GM19395 (cell line): ENCODE measurements around the gene PADI4.

ENCODE experiments used
- ATAC-seq: cut with Tn5 transposase; IDR thresholded peaks from one replicate; pipeline ENCODE4 v1.9.1; 2021; ENCODE audit warnings: mild to moderate bottlenecking, moderate library complexity; ENCODE audit not compliant: unreplicated experiment

The PADI4 gene

DNA sequence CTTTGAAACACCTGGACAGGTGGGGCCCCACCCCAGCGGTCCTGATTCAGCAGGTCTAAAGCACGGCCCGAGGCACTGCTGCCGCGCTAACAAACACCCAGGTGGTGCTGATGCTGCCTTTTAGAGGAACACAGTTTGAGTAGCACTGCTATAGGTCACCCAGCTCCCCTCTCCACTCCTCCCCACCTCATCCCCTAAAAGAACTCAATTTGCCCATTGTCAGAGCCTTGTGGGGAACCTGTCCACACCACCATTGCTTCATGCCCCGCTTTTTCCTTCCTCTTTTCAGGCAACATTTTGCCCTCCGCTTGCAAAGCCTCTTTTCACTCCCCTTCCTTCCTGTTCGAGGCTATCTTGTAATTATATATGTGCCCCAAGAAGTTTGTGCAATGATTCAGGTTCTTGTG, 26.2 kb upstream of the PADI4 start:
- no peak for ATAC-seq

GRCh38 chr1:17282836-17283235, 25.2 kb upstream of the PADI4 start:
- no peak for ATAC-seq

DNA sequence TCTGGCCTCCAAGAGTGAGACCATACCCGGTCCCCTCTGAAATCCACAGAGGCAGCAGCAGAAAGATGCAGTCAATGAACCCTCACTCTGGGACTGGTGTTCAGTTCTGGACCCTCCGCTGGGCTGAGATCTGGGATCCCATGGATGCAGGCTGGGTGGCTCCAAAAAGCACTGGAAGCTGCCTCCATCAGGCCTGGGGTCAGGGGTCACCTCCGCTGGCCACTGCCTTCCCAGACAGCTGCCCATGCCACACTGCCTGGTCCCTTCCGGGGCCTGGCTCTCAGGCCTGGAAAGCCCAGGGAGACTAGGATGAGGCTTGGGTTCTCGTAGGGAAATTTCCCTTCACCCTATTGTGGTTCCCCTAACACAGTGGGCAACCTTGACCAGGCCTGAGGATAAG, 21.4 kb upstream of the PADI4 start:
- no peak for ATAC-seq

DNA sequence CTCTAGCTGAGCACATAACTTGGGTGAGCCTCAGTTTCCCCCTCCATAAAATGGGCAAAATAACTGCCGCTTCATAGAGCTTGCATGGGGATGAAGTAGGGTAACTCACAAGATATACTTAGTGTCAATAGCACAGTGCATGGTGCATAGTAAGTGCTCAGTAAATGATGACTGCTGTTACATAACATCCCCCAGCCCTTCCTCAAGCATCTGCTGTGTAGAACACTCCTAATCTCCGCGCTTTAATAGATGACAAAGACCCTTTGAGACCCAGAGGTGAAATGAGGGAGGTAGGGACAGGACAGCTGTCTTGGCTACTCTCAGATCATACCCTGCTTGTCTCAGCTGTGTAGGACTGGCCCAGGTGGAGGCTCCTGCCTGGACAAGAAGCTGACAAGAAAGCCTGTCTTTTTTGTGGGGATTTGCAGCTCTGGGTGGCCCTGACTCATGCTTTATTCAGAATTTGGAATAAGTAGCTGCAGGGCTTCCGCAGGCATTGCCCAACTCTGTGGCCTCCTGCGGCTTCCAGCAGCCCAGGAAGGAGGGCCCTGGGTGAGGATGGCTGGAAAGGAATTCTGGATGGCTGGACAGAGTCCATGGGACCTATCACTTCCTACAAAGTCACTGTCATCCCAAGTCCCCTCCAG, 20.7 kb upstream of the PADI4 start:
- ATAC-seq: no peak

DNA sequence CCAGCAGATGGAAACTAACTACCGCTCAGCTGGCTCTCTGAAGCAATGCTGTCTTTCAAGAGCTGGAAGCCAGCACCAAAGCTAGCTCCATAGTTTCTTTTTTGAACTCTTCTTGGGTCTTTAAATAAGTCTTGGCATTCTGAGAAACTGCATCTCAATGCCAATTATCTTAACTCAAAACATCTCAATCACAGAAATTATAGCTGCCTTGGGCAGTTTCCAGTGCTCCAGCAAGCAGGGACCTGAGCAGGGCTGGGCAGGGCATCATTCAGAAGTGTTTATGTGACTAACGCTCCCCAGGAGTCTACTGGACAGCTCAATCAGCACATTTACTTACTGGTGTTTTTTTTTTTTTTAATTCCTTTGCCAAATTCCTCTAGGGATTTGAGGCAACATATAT, 18.3 kb upstream of the PADI4 start:
- no peak for ATAC-seq

DNA sequence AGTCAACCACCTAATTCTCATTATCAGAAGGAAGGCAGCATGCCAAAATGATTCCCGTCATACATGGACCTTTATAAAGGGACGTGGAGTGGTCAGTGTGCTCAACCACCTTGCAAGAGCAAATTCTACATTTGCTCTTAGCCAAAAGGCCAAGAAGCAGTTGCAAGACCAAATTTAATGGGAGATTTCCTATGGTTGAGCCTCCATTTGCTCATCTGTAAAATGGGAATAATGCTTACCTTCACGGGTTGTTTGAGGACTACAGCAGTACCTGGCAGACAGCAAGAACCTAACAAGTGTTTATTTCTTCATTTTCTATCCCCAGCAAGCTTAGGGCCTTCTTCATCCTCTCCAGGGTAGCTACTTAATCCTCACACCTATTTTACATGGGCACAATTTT, 17.4 kb upstream of the PADI4 start:
- ATAC-seq: no peak

- no peak for ATAC-seq
Measured at GRCh38 chr1:17292299-17293160, 15.5 kb upstream of the PADI4 start.

DNA sequence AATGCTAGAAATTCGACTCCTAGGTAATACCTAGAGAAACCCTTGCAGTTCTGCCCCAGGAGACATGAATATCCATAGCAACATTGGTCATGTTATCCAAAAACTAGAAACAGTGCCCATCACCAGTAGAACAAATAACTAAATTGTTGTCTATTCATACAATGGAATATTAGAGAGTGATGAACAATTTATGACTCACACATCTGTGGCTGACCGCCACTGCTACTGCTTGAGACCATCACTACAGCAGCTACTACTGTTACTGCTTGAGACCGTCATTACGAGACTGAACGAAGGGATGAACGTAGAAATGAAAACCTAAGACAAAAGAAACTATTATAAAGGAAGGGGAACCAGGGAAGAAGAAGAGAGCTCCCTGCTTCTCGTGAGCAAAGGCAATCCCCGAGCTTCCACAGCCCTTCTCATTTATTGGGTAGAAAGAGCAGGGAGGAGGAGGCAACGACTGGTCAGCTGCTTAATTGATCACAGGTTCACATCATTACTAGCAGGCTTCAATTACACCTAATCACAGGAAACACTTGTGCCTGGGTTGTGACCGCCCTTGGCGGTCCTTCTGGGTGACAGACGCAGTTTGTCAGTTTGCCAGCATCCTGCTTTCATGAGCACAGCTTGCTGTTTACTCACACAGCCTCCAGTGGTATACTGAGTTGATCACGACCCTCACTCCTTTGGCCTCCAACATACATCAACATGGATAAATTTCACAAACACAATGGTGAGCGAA, 14.1 kb upstream of the PADI4 start:
- ATAC-seq: no peak

DNA sequence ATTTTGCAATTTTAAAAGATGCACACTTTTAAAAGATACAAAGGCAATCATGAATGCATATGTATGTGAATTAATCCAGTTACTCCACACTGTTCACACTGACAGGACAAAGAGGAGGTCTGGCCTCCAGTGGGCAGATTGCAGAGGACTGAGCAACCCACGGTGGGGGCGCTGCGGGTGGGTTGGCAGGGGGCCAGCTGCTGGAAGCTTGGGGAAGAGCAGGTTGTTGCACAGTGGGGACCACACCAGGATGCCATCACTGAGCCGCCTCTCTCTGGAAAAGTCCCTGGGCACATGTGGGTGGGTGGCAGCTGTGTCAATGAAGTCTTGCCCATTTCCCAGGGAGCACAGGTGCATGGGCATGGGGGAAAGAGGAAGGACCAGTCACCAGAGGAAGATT, 12.7 kb upstream of the PADI4 start:
- ATAC-seq: no peak

DNA sequence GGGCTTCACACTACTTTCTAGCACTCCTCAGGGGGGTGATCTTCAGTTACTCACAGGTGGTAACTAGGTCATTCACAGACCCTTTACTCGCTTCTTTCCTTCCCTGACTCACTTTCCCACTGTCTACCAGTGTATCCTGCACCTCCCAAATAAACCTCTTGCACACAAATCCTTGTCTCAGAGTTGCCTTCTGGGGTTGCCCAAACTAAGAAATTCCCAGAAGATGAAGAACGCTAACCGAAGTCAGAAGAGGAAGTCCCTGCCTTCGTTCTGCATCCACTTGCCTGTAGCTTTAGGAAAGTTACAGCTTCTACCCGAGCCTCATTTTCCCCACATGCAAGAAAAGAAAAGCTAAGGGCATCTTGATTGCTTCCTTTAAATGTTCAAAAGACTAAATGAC, 11.9 kb upstream of the PADI4 start:
- no peak for ATAC-seq

DNA sequence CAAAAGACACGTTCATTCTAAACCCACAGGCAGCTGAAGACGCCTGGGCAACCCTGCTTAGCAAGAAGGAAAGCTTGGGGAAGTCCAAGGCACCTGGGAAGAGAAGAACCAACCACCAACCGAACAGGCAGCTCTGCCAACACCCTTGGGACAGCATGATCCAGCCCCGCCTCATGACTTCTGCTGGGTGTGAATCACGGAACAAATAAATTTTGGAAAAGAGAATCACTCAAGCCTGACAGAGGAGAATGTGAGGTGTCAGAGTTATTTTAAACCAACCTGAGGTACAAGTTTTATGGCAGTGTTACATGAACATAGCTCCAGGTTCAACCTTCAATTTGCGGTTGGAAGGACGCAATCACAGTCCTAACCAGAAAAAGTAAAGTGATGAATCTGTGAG, 10.0 kb upstream of the PADI4 start:
- ATAC-seq: no peak

- no peak for ATAC-seq
Measured at GRCh38 chr1:17301767-17302166, 6.2 kb upstream of the PADI4 start.

GRCh38 chr1:17304151-17304825, 3.7 kb upstream of the PADI4 start:
- ATAC-seq: no peak

GRCh38 chr1:17304826-17305175, 3.2 kb upstream of the PADI4 start:
- no peak for ATAC-seq

DNA sequence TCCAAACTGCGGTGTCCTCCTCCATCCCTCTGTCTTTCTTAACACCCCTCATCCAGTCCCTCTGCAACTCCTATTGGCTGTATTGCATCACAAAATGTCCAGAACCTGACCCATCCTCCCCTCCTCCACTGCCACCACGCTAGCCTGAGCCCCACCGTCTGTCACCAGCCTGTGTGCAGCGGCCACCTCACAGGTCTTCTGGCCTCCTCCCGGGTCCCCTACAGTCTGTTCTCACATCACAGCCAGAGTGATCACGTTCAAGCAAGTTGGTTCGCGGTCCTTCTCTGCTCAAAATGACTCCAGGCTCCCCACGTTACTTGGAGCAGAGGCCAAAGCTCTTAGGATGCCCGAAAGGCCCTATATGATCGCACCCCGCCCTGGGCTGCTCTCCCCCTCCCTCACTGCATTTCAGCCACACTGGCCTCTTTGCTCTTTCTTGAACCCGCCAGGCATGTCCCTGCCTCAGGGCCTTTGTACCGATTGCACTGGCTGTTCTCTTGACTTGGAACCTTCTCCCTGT, 2.4 kb upstream of the PADI4 start:
- no peak for ATAC-seq

DNA sequence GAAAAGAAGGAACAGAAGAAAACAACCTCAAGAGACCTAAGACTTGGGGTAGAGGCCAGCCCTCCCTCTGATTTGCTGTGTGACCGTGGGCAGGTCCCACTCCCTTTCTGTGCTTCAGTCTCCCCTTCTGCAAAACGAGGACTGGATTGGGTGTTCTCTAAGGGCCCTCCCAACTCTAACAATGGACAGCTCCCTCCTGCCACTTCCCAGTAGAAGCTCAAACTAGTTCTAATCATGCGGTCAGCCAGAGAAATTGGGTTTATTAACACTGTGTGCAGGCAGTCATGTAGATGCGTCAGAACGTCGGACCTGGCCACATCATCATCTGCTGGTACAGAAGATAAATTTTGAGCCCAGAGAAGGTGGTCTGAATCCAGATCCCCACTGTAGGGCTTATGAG, 1.6 kb upstream of the PADI4 start:
- no peak for ATAC-seq

- ATAC-seq: no peak
Measured at GRCh38 chr1:17306921-17307320, 1.1 kb upstream of the PADI4 start.

GRCh38 chr1:17307329-17307728, 668 bp upstream of the PADI4 start:
- no peak for ATAC-seq

DNA sequence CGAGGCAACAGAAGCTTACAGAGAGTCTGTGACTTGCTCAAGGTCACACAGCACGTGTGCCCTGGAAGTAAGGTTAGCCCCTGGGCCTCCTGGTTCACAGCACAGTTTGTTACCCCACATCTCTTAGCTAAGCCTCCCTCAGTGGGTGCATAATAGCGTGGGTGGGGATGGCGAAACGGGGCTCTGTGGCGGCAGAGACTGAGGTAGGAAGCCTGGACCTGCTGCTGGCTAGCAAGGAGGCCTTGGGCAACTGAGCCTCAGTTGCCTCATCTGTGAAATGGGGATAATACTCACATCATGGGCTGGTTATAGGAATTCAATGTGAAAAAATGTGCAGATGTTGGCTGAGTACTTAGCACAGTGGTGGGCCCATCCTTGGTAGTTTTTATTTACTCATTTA, 596 bp downstream of the PADI4 start:
- ATAC-seq: no peak

DNA sequence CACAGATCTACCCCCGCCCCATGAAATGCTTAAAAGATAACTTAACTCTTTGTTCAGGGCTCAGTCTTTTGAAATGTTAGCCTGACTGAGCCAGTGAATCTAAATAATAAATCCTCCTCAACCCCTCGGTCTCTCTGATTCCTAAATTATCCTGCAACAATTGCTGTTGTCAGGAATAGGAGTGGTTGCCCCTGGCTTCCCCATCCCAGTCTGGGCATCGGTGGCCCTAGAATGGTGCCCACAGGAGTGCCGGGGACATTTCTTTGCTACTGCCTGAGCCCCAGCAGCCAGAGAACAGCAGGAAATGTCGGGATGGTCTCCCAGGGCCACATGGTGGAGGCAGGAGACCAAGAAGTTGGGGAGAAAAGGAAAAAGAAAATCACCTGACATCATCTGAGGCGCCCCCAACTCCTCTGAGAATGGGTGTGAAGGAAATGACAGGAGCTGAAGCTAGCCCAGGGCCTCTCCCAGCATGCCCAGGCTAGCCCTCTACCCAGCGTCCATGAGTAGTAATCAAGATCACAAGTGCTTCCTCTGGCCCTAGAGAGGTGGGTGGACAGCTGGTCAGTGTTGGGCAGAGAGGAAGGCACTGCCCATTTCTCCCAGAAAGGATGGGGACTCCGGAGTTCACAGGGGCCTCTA, 1.6 kb downstream of the PADI4 start:
- ATAC-seq: no peak
